ENCODE measurements around the gene SHISA7. TPM values are rescaled to one million over a fixed set of nuclear protein-coding genes. Genes with fewer than 3 reads are reported as not detected.
"Not testable (repeated sequence)": the region's sequence is repeated elsewhere in the genome, so short reads cannot be mapped to it uniquely, and the experiment has no call there.

SHISA7 gene
- total RNA-seq, 2 donors from 2014 or later = not detected

GRCh38 chr19:55406826-55407549 lies 36.1 kb downstream of the SHISA7 start:
- H3K4me1 ChIP-seq (ENCODE audit: control insufficient read depth in 1 of 2, low read depth in 2 of 2) = peaks cover 18 to 23% of the 10 kb centered on the region in 2 donors
- DNase-seq (ENCODE audit: low spot score) = no peak
- TF ChIP-seq, protein P1, sequence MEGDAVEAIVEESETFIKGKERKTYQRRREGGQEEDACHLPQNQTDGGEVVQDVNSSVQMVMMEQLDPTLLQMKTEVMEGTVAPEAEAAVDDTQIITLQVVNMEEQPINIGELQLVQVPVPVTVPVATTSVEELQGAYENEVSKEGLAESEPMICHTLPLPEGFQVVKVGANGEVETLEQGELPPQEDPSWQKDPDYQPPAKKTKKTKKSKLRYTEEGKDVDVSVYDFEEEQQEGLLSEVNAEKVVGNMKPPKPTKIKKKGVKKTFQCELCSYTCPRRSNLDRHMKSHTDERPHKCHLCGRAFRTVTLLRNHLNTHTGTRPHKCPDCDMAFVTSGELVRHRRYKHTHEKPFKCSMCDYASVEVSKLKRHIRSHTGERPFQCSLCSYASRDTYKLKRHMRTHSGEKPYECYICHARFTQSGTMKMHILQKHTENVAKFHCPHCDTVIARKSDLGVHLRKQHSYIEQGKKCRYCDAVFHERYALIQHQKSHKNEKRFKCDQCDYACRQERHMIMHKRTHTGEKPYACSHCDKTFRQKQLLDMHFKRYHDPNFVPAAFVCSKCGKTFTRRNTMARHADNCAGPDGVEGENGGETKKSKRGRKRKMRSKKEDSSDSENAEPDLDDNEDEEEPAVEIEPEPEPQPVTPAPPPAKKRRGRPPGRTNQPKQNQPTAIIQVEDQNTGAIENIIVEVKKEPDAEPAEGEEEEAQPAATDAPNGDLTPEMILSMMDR (IDR thresholded peaks at IDR 0.05) = no peak
- no peaks in the 10 kb centered on the region for H3K9me3 ChIP-seq
- peaks cover 15% of the 10 kb centered on the region for H3K36me3 ChIP-seq
- no peaks in the 10 kb centered on the region for H3K27me3 ChIP-seq (replicated peaks; ENCODE audit: insufficient read depth)
- peak overlapping the region; percentile 87 for H3K4me3 ChIP-seq
- peak overlapping the region; percentile 99 for H3K27ac ChIP-seq
- no peak for ATAC-seq (ENCODE audit: insufficient number of reproducible peaks, low FRiP score, low read depth)

DNA sequence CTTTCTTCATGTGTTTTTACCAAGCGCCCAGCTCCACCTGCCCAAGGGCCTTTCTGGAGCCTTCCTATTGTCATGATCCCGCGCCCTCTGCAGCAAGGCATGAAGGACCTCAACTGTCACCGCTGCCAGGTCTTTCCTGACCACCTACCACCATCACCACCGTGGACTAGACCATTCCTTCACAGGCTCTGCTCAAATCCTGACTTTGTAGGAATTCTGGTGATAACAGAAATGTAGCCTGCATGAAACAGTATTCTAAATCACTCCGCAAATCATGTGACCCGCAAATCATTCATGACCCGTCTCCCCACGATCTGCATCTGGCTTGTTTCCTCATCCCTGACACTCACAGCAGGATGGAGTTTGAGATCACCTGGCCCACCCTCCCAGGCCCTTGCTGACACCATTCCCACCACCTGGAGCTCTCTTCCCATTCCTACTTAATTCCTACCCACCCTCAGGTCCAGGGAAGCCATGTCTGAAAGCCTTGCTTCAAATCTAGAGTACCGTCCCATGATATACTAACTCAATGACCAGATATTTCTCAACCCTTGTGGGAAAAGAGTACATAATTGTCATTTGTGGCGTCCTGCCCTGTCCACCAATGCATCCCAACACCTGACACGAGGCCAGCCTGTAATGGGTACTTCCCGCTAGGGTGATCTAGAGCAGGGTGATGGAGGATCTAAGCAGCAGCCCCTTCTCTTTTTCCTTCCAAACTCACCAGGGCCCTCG lies 36.8 kb downstream of the SHISA7 start:
- no peak for ATAC-seq (ENCODE audit: insufficient number of reproducible peaks, low FRiP score, low read depth)
- Histone ChIP-seq H3K36me3 (peaks cover 17% of the 10 kb centered on the region), H3K4me1 (ENCODE audit: control insufficient read depth in 1 of 2, low read depth in 2 of 2) (peaks cover 18 to 23% of the 10 kb centered on the region in 2 donors), H3K4me3 (peak overlapping the region; percentile 87), H3K9me3 (no peaks in the 10 kb centered on the region), H3K27me3 (replicated peaks; ENCODE audit: insufficient read depth) (no peaks in the 10 kb centered on the region), H3K27ac (no peak overlapping the region)
- no peak for DNase-seq (ENCODE audit: low spot score)
- TF ChIP-seq, protein P1 (IDR thresholded peaks at IDR 0.05) = no peak

DNA sequence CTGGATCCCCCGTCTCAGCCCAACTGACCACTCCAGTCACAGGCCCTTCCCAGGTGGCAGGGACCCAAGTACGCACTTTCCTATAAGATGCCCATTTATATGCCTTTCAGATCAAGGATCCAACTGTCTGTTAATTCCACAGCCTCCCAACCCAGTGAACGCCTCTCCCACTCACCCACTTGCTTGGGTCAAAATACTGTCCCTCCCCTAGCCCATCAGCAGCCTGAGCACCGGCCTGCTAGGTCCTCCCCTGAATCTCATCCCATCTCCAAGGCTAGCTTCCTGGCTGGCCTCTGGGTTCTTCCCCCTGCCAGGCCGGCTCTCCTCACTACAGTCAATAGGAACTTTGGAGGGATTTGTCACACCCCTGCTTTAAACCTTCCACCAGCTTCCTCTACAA lies 37.5 kb downstream of the SHISA7 start:
- no peak overlapping the region for H3K27ac ChIP-seq
- TF ChIP-seq, protein P1 (IDR thresholded peaks at IDR 0.05) = no peak
- H3K36me3 ChIP-seq = peaks cover 17% of the 10 kb centered on the region
- DNase-seq (ENCODE audit: low spot score) = no peak
- H3K9me3 ChIP-seq = no peaks in the 10 kb centered on the region
- no peak for ATAC-seq (ENCODE audit: insufficient number of reproducible peaks, low FRiP score, low read depth)
- H3K4me1 ChIP-seq (ENCODE audit: control insufficient read depth in 1 of 2, low read depth in 2 of 2) = peaks cover 18 to 23% of the 10 kb centered on the region in 2 donors
- no peak overlapping the region for H3K4me3 ChIP-seq
- no peaks in the 10 kb centered on the region for H3K27me3 ChIP-seq (replicated peaks; ENCODE audit: insufficient read depth)

- H3K27me3 ChIP-seq (replicated peaks; ENCODE audit: insufficient read depth) = no peaks in the 10 kb centered on the region
- DNase-seq (ENCODE audit: low spot score) (no peak), ATAC-seq (ENCODE audit: insufficient number of reproducible peaks, low FRiP score, low read depth) (no peak)
- TF ChIP-seq, protein P1 (IDR thresholded peaks at IDR 0.05) = no peak
- no peak overlapping the region for H3K27ac ChIP-seq
- peaks cover 15 to 18% of the 10 kb centered on the region in 2 donors for H3K4me1 ChIP-seq (ENCODE audit: control insufficient read depth in 1 of 2, low read depth in 2 of 2)
- no peaks in the 10 kb centered on the region for H3K9me3 ChIP-seq
- peaks cover 17% of the 10 kb centered on the region for H3K36me3 ChIP-seq
- H3K4me3 ChIP-seq = no peak overlapping the region
Measured at GRCh38 chr19:55402509-55402908, 40.6 kb downstream of the SHISA7 start.

DNA sequence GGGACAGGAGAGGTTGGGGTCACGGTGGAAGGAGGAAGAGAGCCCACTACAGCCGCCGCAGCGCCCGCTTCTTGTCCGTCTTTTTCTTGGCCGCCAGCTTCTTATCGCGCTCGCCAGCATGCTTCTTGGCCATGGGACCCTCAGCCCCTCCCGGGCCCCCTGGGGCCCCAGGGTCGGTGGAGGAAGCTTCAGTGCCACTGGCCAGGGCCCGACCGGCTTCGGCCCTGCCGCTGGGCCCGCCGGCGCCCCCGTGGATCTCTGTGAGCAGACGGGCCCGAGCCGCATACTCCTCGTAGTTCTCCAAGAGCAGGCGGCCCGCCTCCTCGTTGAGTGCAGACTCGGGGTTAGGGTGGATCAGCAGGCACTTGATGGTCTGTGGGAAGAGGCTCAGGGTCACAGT lies 41.7 kb downstream of the SHISA7 start:
- Histone ChIP-seq H3K4me1 (ENCODE audit: control insufficient read depth in 1 of 2, low read depth in 2 of 2) (peaks cover 8 to 12% of the 10 kb centered on the region in 2 donors), H3K36me3 (peaks cover 17% of the 10 kb centered on the region)
- not testable (repeated sequence) for H3K27me3 ChIP-seq (replicated peaks; ENCODE audit: insufficient read depth); H3K4me3 ChIP-seq; DNase-seq (ENCODE audit: low spot score); H3K27ac ChIP-seq; ATAC-seq (ENCODE audit: insufficient number of reproducible peaks, low FRiP score, low read depth); H3K9me3 ChIP-seq

Data from thoracic aorta (tissue), 2 donors.